Calu3 (cell line): ENCODE measurements around the gene GRK4. TPM values are rescaled to one million over a fixed set of nuclear protein-coding genes. Genes with fewer than 3 reads are reported as not detected.
"Not testable (repeated sequence)": the region's sequence is repeated elsewhere in the genome, so short reads cannot be mapped to it uniquely, and the experiment has no call there.

Experiments used
- Bru-seq: library from RNA; stranded (reverse); fragments of 400-500 nt; gene quantifications from one replicate; lab custom pipeline; 2021; lab: Mats Ljungman, UMichigan
- BruChase-seq, 2 experiments: library from RNA; stranded (reverse); fragments of 400-500 nt; gene quantifications; one replicate each; lab custom pipeline; 2021; lab: Mats Ljungman, UMichigan
- BruUV-seq: library from RNA; stranded (reverse); fragments of 400-500 nt; replicated peaks from 2 replicates; lab custom pipeline; 2021; lab: Mats Ljungman, UMichigan
- CTCF ChIA-PET: fragments of 300-600 bp; sonication (Branson Sonifier 250); formaldehyde crosslinking; loops from one replicate; lab custom pipeline; 2022; ENCODE audit warnings: antibody characterized with exemption; lab: Charles Lee
- DNase-seq: peaks from one replicate; pipeline ENCODE4 v3.0.0; 2022
- H3K27ac Mint-ChIP-seq: one replicate; pipeline ENCODE4 v1.8.0; 2022; ENCODE audit warnings: mixed read lengths; ENCODE audit not compliant: unreplicated experiment
- H3K27me3 Mint-ChIP-seq: one replicate; pipeline ENCODE4 v1.8.0; 2022; ENCODE audit warnings: mixed read lengths; ENCODE audit not compliant: unreplicated experiment
- H3K36me3 Mint-ChIP-seq: one replicate; pipeline ENCODE4 v1.8.0; 2022; ENCODE audit warnings: mild to moderate bottlenecking, moderate library complexity, mixed read lengths; ENCODE audit not compliant: insufficient read depth, unreplicated experiment
- H3K4me1 Mint-ChIP-seq: one replicate; pipeline ENCODE4 v1.8.0; 2022; ENCODE audit warnings: mild to moderate bottlenecking, low read depth, mixed read lengths; ENCODE audit not compliant: unreplicated experiment
- H3K4me3 Mint-ChIP-seq: one replicate; pipeline ENCODE4 v1.8.0; 2022; ENCODE audit warnings: mild to moderate bottlenecking, low read depth, moderate library complexity, mixed read lengths; ENCODE audit not compliant: unreplicated experiment
- H3K9me3 Mint-ChIP-seq: one replicate; pipeline ENCODE4 v1.8.0; 2022; ENCODE audit warnings: low read depth, mixed read lengths; ENCODE audit not compliant: unreplicated experiment
- intact Hi-C: fragments of 100-400 bp; cut with micrococcal nuclease; formaldehyde crosslinking; loops from one replicate; pipeline ENCODE4 v1.10.0; 2022; ENCODE audit not compliant: unreplicated experiment
- long read RNA-seq: library from polyadenylated mRNA; stranded (forward); transcript quantifications from one replicate; pipeline ENCODE4 v2.0.0, GENCODE V29; 2022
- total RNA-seq: library from RNA; stranded (reverse); gene quantifications from 2 replicates; pipeline ENCODE4 v1.2.3, GENCODE V29; 2022
- TF ChIP-seq, protein P1 (sequence below): fragments of 200-600 bp; IDR thresholded peaks from one replicate; pipeline ENCODE4 v1.8.0; 2022; ENCODE audit warnings: antibody characterized with exemption; ENCODE audit not compliant: unreplicated experiment

Gene GRK4
- total RNA-seq (0.80 and 1.1 TPM in 2 replicates), Bru-seq, nascent RNA (percentile 14 among the genes with signal in this experiment), BruChase-seq, experiment 1, labeled RNA remaining after a 6-hour chase (percentile 26 among the genes with signal in this experiment), BruChase-seq, experiment 2, labeled RNA remaining after a 2-hour chase (percentile 23 among the genes with signal in this experiment)
- long read RNA-seq, partial matches to known transcripts, result 0 of 2 reads
- long read RNA-seq, other reads (novel, unspliced or antisense), result 2 of 2 reads

DNA sequence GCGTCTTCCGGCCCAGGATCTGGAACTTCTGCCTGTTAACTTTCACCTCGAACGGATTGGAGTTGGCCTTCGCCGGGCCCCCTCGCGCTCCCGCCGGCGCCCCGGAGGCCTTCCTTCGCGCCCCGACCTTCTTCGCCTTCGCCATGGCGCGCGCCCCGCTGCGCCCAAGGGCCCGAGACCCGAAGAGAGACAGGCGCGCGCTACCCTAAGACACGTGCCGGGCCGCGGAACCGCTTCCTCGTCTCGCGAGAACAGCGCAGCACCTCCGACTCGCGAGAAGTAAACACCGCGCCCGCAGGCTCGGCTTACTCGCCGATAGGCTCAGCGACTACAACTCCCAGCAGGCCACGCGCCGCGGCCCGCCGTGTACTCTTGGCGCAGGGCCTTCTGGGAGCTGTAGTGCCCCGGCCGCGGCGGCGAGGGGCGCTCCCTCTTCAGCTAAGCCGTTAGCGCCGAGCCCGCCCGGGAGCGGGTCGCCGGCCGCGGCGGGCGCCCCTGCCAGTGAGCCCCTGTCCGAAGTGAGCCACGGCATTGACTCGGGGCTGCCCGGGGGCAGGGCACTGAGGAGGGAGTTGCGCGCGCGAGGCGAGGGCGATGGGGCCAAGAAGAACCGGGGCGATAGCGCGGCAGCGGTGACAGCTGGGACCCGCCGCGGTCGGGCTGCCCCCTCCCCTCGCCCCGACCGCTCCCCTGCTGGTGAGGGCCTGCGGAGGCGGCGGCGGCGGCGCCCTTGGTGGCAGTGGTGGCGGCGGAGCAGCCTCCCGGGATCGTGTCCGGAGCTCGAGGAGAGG is at the start of gene GRK4, which contains the start of gene NOP14:
GRK4 (plus strand) TSS at position 397 of the 791 bp plus-strand sequence. CDS start 500 bp downstream, outside the sequence.
NOP14 (minus strand) TSS at position 232 of the 791 bp plus-strand sequence; CDS start at position 145, 87 bp downstream.
- peak; percentile 92 for DNase-seq
- H3K9me3 Mint-ChIP-seq, result no peaks in the 10 kb centered on the region
- intact Hi-C loops, result no loop called here
- H3K36me3 Mint-ChIP-seq, result peaks cover 32% of the 10 kb centered on the region
- H3K4me3 Mint-ChIP-seq, result peak within 1 kb of the TSS; percentile 79
- TSS peak; percentile 49 for BruUV-seq
- CTCF ChIA-PET, result interaction anchor here (0.7 to 1.1 kb wide), 3 partner anchors 46 to 822 kb away, joined by 3 to 5 read pairs (median 3); partner anchors contain the start of gene TNIP2
- no peaks in the 10 kb centered on the region for H3K4me1 Mint-ChIP-seq
- peaks cover 9% of the 10 kb centered on the region for H3K27me3 Mint-ChIP-seq
- TF ChIP-seq, protein P1, sequence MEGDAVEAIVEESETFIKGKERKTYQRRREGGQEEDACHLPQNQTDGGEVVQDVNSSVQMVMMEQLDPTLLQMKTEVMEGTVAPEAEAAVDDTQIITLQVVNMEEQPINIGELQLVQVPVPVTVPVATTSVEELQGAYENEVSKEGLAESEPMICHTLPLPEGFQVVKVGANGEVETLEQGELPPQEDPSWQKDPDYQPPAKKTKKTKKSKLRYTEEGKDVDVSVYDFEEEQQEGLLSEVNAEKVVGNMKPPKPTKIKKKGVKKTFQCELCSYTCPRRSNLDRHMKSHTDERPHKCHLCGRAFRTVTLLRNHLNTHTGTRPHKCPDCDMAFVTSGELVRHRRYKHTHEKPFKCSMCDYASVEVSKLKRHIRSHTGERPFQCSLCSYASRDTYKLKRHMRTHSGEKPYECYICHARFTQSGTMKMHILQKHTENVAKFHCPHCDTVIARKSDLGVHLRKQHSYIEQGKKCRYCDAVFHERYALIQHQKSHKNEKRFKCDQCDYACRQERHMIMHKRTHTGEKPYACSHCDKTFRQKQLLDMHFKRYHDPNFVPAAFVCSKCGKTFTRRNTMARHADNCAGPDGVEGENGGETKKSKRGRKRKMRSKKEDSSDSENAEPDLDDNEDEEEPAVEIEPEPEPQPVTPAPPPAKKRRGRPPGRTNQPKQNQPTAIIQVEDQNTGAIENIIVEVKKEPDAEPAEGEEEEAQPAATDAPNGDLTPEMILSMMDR, result no peak
- H3K27ac Mint-ChIP-seq, result peak within 1 kb of the TSS; percentile 23

GRCh38 chr4:2914256-2915126 is 48.9 kb upstream of the GRK4 start:
- Mint-ChIP-seq H3K4me1 (no peaks in the 10 kb centered on the region), H3K27ac (no peak overlapping the region), H3K36me3 (peaks cover 12% of the 10 kb centered on the region), H3K4me3 (no peak overlapping the region), H3K27me3 (no peaks in the 10 kb centered on the region), H3K9me3 (no peaks in the 10 kb centered on the region)
- intact Hi-C loops, result no loop called here
- no peak for DNase-seq
- TF ChIP-seq, protein P1, result no peak
- CTCF ChIA-PET, result interaction anchor here (0.6 kb wide), 1 partner anchor 186 kb away, joined by 3 read pairs; no protein-coding TSS in a partner anchor
- BruUV-seq, result no TSS peak

GRCh38 chr4:2915789-2916188 is 47.6 kb upstream of the GRK4 start:
- no peaks in the 10 kb centered on the region for H3K4me1 Mint-ChIP-seq
- no peak overlapping the region for H3K27ac Mint-ChIP-seq
- CTCF ChIA-PET, result no interaction called here
- H3K36me3 Mint-ChIP-seq, result peaks cover 11% of the 10 kb centered on the region
- no peak overlapping the region for H3K4me3 Mint-ChIP-seq
- no peaks in the 10 kb centered on the region for H3K27me3 Mint-ChIP-seq
- intact Hi-C loops, result no loop called here
- H3K9me3 Mint-ChIP-seq, result peaks cover 4% of the 10 kb centered on the region
- no peak for DNase-seq
- TF ChIP-seq, protein P1, result no peak
- no TSS peak for BruUV-seq

DNA sequence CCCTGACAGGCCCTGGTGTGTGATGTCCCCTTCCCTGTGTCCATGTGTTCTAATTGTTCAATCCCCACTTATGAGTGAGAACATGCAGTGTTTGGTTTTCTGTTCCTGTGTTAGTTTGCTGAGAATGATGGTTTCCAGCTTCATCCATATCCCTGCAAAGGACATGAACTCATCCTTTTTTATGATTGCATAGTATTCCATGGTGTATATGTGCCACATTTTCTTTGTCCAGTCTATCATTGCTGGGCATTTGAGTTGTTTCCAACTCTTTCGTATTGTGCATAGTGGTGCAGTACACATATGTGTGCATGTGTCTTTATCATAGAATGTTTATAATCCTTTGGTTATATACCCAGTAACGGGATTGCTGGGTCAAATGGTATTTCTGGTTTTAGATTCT is 46.7 kb upstream of the GRK4 start:
- intact Hi-C loops, H3K4me1 Mint-ChIP-seq, H3K27ac Mint-ChIP-seq, H3K4me3 Mint-ChIP-seq, DNase-seq, BruUV-seq, H3K9me3 Mint-ChIP-seq, CTCF ChIA-PET, H3K27me3 Mint-ChIP-seq: not testable (repeated sequence)
- H3K36me3 Mint-ChIP-seq, result peaks cover 12% of the 10 kb centered on the region

- peaks cover 16% of the 10 kb centered on the region for H3K36me3 Mint-ChIP-seq
- intact Hi-C loops, H3K9me3 Mint-ChIP-seq, CTCF ChIA-PET, BruUV-seq, H3K27ac Mint-ChIP-seq, DNase-seq, H3K4me3 Mint-ChIP-seq, H3K27me3 Mint-ChIP-seq: not testable (repeated sequence)
- peaks cover 12% of the 10 kb centered on the region for H3K4me1 Mint-ChIP-seq
Measured at GRCh38 chr4:2918300-2918699, 45.1 kb upstream of the GRK4 start.

- intact Hi-C loops, H3K27me3 Mint-ChIP-seq, H3K9me3 Mint-ChIP-seq, BruUV-seq, DNase-seq, H3K27ac Mint-ChIP-seq, CTCF ChIA-PET, H3K4me3 Mint-ChIP-seq: not testable (repeated sequence)
- Mint-ChIP-seq H3K36me3 (peaks cover 16% of the 10 kb centered on the region), H3K4me1 (peaks cover 12% of the 10 kb centered on the region)
Measured at GRCh38 chr4:2918714-2919113, 44.7 kb upstream of the GRK4 start.
